NCI-H2227 treated with DMSO at 0.1 percent for 48 hours (cell line): ENCODE results near the gene DDX25.
"Not testable (repeated sequence)": the region's sequence is repeated elsewhere in the genome, so short reads cannot be mapped to it uniquely, and the experiment has no call there.

Experiments used
- DNase-seq: peaks from one replicate; lab custom pipeline; 2025; lab: John Stamatoyannopoulos, UW

DDX25 gene

GRCh38 chr11:125904678-125905077 is 370 bp downstream of the DDX25 start:
- no peak for DNase-seq

DNA sequence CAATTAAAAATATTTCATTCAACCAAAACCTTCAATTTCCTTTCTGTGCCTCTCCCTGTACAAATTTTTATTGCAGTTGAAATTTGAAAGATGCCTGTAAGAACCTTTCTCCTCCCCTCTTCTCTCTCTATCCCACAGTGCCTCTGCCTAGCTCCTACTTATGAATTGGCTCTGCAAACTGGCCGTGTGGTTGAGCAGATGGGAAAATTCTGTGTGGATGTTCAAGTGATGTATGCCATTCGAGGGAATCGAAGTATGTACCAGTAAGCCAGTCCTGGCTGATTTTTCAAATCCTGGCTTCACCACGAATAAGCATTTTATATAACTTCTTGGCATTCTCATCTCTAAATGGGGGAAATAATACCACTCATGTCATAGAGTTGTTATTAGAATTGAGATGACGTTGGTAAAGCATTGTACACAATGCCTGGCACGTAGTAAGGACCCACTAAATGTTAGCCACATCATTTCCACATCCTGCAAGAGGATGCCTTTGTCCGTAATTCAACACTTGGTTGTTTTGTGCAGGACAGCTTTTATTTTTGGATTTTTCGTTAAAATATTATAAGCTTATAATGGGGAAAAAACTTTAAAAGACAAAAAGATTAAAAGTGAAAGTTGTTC is 6.0 kb downstream of the DDX25 start:
- no peak for DNase-seq

GRCh38 chr11:125914601-125915000 is 10.3 kb downstream of the DDX25 start:
- DNase-seq = not testable (repeated sequence)

DNA sequence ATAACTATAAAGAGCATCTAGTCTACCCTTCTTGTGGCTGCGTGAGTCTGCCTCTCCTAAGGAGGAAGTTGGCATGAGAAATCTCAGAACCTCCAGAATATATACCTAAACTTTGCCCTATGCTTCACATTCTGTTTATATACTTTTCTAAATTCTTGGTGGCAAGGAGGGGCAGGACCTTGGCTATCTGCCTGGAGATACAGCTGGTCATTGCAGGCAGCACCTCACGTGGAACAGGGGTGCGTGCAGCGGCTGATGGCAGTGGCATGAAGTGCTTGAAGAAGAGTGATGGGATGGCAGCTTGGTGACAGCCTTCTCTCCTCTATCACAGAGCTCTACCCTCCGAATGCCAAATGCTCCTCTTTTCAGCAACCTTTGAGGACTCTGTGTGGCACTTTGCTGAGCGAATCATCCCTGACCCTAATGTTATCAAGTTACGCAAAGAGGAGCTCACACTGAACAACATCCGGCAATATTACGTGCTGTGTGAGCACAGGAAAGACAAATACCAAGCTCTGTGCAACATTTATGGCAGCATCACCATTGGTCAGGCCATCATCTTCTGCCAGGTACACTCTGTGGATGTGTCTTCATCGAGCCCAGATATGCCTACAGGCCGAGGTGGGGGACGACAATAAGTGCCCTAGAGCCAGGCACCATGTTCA is 12.5 kb downstream of the DDX25 start:
- DNase-seq = no peak

DNA sequence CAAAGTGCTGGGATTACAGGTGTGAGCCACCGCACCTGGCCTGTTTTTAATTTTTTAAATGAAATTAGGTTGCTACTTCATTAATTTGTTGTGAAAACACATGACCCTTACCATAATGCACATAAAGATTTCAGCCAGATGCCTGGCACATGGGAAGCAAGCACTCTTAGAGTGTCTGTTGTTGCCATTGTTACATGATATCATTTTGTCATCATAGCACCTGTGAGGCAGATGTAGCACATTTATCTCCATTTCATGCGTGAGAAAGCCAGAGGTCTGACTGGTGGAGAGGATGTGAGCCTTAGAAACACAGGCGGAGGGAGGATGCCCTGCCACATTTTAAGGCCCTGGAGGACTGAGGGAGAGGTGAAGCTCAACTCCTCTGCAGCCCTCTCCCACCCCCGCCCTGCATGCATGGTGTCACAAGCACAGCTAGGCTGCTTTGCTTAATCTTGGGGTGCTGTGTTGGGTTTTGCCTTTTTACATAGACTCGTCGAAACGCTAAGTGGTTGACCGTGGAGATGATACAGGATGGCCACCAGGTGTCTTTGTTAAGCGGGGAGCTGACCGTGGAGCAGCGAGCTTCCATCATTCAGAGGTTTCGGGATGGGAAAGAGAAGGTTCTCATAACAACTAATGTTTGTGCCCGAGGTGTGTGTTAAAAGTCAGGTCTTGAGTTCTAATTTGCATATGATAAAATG is 14.0 kb downstream of the DDX25 start:
- DNase-seq = no peak

DNA sequence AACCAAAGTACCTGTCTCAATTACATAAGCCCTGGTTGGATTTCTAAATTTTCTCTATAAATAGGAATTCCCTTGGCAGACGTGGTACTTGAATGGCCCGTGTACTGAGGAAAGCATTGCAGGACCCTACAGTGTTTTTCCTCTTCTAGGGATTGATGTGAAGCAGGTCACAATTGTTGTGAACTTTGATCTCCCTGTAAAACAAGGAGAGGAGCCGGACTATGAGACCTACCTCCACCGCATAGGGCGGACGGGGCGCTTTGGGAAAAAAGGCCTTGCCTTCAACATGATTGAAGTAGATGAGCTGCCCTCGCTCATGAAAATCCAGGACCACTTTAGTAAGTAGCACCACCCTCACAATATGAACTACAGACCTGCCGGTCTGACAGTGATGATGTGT is 16.7 kb downstream of the DDX25 start:
- no peak for DNase-seq

- no peak for DNase-seq
Observed at GRCh38 chr11:125922156-125922555, 17.8 kb downstream of the DDX25 start.

DNA sequence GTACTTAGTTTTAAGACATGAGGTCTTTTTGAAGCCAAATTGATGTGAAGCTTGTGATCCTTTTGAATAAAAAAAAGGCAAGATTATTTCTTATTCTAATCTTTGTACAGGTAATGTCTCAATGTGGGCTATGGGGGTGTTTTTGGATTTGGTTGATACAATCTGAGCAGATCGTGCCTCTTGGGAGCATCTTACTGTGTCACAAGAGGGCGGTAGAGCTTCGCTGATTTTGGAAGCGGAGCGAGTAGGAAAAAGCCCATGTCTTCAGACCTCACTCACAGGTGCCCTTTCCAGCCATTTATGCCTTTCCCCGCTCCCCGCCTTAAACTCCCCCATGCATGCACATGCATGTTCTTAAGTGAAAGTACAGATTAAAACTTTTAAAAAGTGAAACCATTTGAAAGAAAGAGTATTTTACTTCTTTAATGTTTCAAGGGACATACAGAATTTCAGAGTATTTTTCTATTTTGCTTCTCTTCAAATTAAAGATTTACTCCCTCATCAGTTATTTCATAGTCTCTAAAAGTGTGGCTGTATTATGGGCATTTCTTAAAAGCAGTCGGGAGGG is 18.8 kb downstream of the DDX25 start:
- peak; percentile 39 for DNase-seq

DNA sequence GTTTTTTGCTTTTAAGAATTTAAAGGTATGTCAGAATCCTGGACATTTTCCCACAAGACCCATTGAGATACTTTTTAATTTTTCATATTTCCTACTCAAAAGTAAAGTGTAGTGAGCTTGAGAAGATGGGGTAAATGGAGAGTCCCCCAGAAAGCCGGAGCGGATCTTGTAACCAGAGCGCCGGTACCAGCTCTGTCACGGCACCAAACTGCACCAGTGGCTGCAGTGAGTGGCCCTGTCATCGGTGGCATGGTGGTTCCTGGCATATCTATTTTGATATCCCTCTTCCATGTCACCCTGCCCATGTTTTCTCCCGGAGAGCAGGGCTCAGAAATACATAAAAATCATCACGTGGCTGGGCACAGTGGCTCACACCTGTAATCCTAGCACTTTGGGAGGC is 19.3 kb downstream of the DDX25 start:
- no peak for DNase-seq

DNA sequence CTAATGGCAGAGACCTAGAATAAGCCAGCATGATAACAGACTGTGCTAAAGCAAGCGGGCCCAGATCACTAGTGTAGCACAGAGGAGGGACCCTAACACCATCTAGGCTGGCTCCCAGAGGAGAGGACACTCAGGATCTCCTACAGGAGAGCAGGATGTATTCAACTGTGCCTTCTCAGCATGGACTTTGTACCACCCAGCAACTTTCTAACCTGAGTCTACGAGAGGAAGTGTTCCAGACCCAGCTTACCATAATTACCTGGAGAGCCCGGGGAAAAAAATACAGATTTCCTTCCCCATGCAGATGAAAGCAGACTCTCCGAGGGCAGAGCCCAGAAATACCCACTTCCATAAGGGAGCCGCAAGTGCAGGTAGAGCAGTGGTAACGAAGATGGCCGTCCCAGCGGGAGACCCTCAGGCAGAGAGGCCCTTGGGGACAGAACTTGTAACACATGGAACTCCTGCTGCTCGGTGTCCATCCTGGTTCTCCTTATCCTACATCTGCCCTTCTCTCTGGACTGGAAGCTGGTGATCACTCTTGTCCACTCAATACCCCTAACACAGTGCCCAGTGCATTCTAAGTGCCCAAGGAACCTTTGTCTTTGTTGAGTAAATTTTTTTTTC is 20.2 kb downstream of the DDX25 start:
- no peak for DNase-seq

- no peak for DNase-seq
Observed at GRCh38 chr11:125925247-125925740, 21.0 kb downstream of the DDX25 start.

DNA sequence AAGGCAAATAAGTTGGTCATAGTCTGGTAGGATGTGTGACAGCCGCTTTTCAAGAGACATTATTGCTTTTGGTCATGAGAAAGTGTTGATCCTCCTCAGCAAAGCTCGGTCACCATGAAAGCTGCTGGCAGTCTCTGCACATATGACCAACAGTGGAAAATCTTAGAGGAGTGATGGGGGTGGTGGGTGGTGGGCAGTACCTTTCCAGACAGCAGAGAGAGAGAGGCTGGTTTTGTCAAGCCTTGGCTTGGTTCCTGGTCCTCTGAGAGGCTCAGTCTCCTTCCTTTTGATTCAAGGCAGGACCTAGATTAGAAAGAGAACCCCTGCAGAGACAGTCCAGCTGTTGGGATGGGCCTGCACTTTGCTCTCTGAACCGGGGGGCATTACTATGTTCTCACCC is 21.5 kb downstream of the DDX25 start:
- DNase-seq = no peak

GRCh38 chr11:125926682-125927081 is 22.4 kb downstream of the DDX25 start:
- no peak for DNase-seq

GRCh38 chr11:125929445-125930075 is 25.3 kb downstream of the DDX25 start:
- no peak for DNase-seq

DNA sequence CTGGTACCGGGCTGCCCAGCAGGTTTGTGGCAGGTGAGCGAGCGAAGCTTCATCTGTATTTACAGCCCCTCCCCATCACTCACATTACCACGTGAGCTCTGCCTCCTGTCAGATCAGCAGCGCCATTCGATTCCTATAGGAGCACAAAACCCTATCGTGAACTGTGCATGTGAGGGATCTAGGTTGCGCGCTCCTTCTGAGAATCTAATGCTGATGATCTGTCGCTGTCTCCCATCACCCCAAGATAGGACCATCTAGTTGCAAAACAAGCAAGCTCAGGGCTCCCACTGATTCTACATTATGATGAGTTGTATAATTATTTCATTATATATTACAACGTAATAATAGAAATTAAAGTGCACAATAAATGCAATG is 25.8 kb downstream of the DDX25 start:
- DNase-seq = no peak

GRCh38 chr11:125931116-125931515 is 26.8 kb downstream of the DDX25 start:
- DNase-seq = no peak

- no peak for DNase-seq
Observed at GRCh38 chr11:125931668-125932067, 27.4 kb downstream of the DDX25 start.

DNA sequence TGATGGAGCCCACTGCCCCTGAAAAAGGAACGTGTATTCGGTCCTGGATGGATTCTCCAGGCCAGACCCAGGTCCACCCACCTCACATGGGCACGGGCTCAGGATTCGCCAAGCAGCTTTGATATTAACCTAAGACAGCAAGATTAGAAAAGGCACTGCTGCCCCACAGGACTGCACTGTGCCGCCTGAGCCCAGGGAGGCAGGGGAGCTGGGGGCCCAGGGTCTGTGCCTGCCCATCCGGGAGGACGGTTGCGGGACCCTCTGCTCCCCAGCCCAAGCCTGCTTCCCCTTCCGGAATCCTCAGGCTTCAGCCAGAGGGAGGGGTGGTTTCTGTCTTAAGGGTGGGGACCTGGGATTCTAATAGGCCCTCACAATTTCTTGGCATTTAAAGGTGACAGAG is 28.0 kb downstream of the DDX25 start:
- no peak for DNase-seq

GRCh38 chr11:125933030-125933813 is 28.9 kb downstream of the DDX25 start:
- DNase-seq = no peak

GRCh38 chr11:125934473-125934872 is 30.2 kb downstream of the DDX25 start:
- no peak for DNase-seq

DNA sequence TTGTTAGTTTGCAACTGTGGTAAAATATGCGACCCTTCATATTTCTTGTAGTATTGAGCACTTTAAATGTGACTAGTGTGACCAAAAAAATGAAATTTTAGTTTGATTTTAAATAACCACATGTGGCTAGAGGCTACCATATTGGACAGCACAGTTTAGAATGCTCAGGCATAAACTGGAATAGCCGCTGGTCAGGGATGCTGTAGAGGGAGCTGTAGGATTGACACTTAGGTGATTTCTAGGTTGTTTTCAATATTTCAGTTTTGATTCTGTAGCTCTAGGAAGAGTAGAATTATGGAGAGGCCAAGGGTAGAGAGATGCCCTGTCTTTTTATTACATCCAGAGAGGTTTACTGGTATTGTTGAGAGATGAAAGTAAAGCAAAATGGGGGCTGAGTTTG is 30.7 kb downstream of the DDX25 start:
- DNase-seq = no peak
